ENCODE results near the gene CDY2A.
"Not testable (repeated sequence)": the region's sequence is repeated elsewhere in the genome, so short reads cannot be mapped to it uniquely, and the experiment has no call there.

CDY2A gene

DNA sequence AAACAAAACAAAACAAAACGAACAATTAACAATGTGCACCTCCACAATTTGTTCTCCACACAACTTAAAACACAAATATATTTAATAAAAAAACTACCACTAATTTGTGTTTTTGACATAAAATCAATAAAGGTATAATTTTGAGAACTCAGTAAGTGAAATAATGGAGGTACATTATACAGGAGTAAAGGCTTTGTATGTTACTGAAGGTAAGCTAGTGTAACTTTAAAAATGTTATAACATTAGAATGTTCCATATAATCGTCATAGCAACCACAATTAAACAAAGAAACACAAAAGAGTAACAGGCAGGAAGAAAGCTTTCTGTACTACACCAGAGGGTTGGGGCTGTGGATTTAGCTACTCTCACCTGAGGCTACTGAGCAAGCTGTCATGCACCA lies at the start of gene CDY2A:
Gene CDY2A, plus strand, starts transcription at position 301 of the 400 bp plus-strand sequence. CDS start 328 bp downstream, outside the sequence.
- DNase-seq (ENCODE audit: low spot score) = not testable (repeated sequence)

GRCh38 chrY:17997586-17997985 lies 28.0 kb upstream of the CDY2A start:
- not testable (repeated sequence) for DNase-seq (ENCODE audit: low spot score)

DNA sequence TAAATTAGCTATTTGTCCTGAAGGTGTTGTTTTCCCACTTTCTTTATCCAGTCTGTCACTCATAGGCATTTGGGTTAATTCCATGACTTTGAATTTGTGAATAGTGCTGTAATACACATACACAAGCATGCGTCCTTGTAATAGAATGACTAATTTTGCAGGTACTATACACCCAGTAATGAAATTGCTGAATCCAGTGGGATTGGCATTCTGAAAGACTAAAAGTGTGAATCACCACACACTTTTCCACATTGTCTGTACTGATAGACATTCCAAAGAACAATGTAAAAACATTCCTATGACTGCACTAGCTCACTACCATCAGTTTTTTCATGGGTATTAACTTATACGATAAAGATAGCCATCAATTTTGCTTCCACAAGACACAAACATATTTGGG lies 27.3 kb upstream of the CDY2A start:
- not testable (repeated sequence) for DNase-seq (ENCODE audit: low spot score)

GRCh38 chrY:18023897-18024296 lies 1.7 kb upstream of the CDY2A start:
- DNase-seq (ENCODE audit: low spot score) = not testable (repeated sequence)

GRCh38 chrY:18028845-18029244 lies 3.3 kb downstream of the CDY2A start:
- DNase-seq (ENCODE audit: low spot score) = not testable (repeated sequence)

GRCh38 chrY:18030178-18030577 lies 4.6 kb downstream of the CDY2A start:
- not testable (repeated sequence) for DNase-seq (ENCODE audit: low spot score)

DNA sequence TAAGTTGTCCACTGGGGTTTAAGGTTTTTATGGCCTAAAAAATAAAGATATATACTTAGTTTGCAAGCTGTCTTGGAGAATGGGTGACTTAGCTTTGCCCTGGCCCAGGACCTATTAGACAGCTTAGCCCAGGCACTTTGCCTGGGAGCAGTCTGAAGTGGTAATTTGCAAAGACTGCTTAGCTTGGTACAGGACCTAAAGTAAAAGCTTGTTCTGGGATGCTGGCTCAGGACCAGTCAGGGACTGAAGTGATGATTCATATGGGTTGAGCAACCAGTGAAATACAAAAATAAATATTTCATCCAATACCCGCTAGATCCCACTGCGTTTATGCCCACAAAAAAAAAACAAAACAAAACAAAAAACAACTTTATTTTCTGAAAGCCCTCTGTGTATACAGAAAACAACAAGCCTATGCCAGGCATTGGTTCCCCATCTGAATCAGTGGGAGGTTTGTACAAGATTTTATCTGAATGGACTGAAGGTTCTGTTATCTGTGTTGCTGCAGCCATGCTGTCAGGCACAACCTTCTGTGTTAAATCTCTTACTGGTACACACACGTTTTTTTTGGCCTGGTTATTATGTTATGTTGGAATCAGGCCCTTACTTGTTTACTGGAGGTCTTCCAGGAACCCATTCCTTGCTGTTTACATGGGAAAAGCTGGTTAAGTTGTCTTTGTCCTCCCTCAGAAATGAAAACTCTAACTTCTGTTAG lies 8.7 kb downstream of the CDY2A start:
- DNase-seq (ENCODE audit: low spot score) = not testable (repeated sequence)

- DNase-seq (ENCODE audit: low spot score) = not testable (repeated sequence)
Measured at GRCh38 chrY:18034864-18035263, 9.3 kb downstream of the CDY2A start.

GRCh38 chrY:18044990-18045389 lies 19.4 kb downstream of the CDY2A start:
- DNase-seq (ENCODE audit: low spot score) = not testable (repeated sequence)

- DNase-seq (ENCODE audit: low spot score) = not testable (repeated sequence)
Measured at GRCh38 chrY:18048149-18049040, 22.8 kb downstream of the CDY2A start.

DNA sequence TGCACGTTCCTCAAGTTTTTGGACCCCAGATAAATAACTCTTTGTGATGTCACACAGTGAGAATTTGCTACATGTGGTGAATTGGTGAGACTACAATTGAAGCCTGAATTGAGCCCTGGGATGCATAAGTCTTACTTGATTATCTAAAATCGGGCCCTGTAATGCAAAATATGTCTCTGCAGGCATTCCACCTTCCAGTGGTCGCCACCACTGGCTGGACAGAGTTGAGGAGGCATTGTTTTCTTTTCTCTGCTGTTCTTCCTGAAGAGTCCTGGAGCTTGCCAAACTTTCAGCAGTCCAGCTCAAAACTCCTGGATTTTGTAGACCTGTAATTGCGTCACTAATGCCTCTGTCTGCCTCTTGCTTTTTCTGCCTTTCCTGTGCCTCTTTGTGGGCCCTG lies 23.5 kb downstream of the CDY2A start:
- DNase-seq (ENCODE audit: low spot score) = not testable (repeated sequence)

- not testable (repeated sequence) for DNase-seq (ENCODE audit: low spot score)
Measured at GRCh38 chrY:18056473-18056872, 30.9 kb downstream of the CDY2A start.

DNA sequence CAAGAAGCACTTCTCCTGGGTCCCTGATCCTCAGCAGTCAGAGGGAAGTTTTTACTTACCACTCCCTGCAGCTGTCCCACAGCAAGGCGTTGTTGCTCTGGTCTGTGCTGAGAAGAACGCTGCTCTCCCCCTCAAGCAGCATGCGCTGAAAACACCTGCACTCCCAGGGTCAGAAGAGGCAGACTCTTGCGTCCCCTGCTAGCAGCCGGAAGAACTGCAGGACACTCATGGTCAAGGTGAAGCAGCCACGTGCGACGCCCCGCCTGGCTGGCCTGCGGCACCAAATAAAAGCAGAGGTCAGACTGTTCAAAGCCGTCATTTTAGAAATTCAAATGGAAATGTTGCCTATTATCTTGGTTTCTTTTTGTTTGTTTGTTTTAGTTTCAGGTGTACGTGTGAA lies 47.9 kb downstream of the CDY2A start:
- not testable (repeated sequence) for DNase-seq (ENCODE audit: low spot score)
